K562 (cell line): ENCODE measurements around the gene VPS4A. TPM values are rescaled to one million over a fixed set of nuclear protein-coding genes. Genes with fewer than 3 reads are reported as not detected.

Source experiments
- FOXJ3 ChIP-seq: sonication (generic); formaldehyde crosslinking; IDR thresholded peaks from 2 replicates; pipeline ENCODE4 v1.4.0; 2020; ENCODE audit warnings: mild to moderate bottlenecking, missing genetic modification reagents
- FOXM1 ChIP-seq, 2 experiments: fragments of 450-650 bp in 1 of 2; sonication (generic) in 1 of 2; formaldehyde crosslinking in 1 of 2; IDR thresholded peaks; 2 replicates each; pipeline versions ENCODE4 v1.6.1 to v1.9.0; 2017 to 2022; ENCODE audit warnings: low read depth in 2 of 2, mild to moderate bottlenecking in 2 of 2, missing genetic modification reagents in 1 of 2, moderate library complexity in 1 of 2
- MGA ChIP-seq: fragments of 450-650 bp; IDR thresholded peaks from 2 replicates; pipeline ENCODE4 v1.6.1; 2016; ENCODE audit warnings: mild to moderate bottlenecking, moderate library complexity
- SMC3 ChIP-seq: conservative IDR thresholded peaks from 2 replicates; pipeline ENCODE4 v1.6.1; 2011; ENCODE audit warnings: low read depth, low read length, improper control_type of control experiment; ENCODE audit not compliant: insufficient read depth
- SRSF3 ChIP-seq: fragments of 200-400 bp; formaldehyde crosslinking; IDR thresholded peaks from 2 replicates; pipeline ENCODE4 v1.6.1; 2016; ENCODE audit warnings: mild to moderate bottlenecking, low read length, moderate library complexity; ENCODE audit not compliant: insufficient read depth
- ZNF449 ChIP-seq: fragments of 250-450 bp; sonication (Bioruptor Pico); IDR thresholded peaks from 2 replicates; pipeline ENCODE4 v1.8.0; 2022; ENCODE audit warnings: moderate library complexity, mild to moderate bottlenecking, inconsistent platforms
- polyA plus RNA-seq, 8 experiments: library from polyadenylated mRNA; depleted of rRNA in 4 of 8; stranded (reverse) in 5 of 8; unstranded in 3 of 8; fragments of >200 nt; fragmentation: Nextera tagmentation in 2 of 8; fragmentation: Illumina TruSeq in 1 of 8; extraction: Ambion mirVana in 2 of 8; extraction: Trizol in 1 of 8; gene quantifications; 2 replicates each; pipeline versions ENCODE4 v1.2.1 to v1.2.3, GENCODE V29; 2011 to 2014; ENCODE audit warnings: inconsistent platforms in 1 of 8, missing spikeins in 1 of 8
- total RNA-seq, 7 experiments: library from RNA; depleted of rRNA in 6 of 7; stranded (reverse); fragments of >200 nt in 6 of 7; fragmentation: Illumina TruSeq in 2 of 7; extraction: Trizol in 2 of 7; gene quantifications; 2 replicates each; pipeline versions ENCODE4 v1.2.1 to v1.2.3, GENCODE V29; 2011 to 2021; ENCODE audit warnings: low replicate concordance in 1 of 7

The VPS4A gene
- total and polyA plus RNA-seq, 9 of the 15 experiments (the other 6 are each of a cell fraction or from before 2014, with no cell fraction given): 7.6 to 45.4 (median 29.9) TPM

DNA sequence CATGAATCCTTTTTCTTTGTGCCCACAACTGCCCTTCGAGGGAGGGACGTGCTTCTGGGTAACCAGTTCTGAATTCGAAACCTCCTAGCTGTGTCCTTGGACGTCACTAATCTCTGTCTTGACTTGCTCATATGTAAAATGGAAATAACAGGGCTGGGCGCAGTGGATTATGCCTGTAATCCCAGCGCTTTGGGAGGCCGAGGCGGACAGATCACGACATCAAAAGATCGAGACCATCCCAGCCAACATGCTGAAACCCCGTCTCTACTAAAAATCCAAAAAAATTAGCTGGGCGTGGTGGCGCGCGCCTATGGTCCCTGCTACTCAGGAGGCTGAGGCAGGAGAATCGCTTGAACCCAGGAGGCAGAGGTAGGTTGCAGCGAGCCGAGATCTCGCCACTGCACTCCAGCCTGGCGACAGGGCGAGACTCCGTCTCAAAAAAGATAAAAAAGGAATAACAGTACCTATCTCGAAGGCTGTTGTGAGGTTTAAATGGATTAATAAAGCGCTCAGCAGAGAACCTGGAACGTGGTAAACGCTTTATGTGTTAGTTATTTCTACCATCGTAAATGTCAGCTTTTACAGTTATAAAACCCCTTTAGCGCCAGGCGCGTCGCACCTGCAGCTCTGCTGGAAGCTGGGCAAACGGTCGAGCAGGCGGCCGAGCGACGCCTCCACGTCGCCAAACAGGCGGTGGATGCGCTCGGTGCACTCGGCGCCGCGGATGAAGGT lies 27.6 kb downstream of the VPS4A start (continued):
- TF ChIP-seq MGA (no peak; the same call in 1 of the 2 replicates), FOXM1 (IDR thresholded peaks at IDR 0.05; ENCODE audit: low read depth) (no peak), FOXM1 (CRISPR knock-in tag; IDR thresholded peaks at IDR 0.05; ENCODE audit: low read depth) (no peak), SMC3 (no peak), FOXJ3 (no peak), SRSF3 (no peak), ZNF449 (CRISPR knock-in tag) (no peak)
